AG04449 (cell line): ENCODE data around the gene PRKN.

Experiments
- CTCF ChIA-PET: fragments of 350-600 bp; formaldehyde crosslinking; extraction: SDS; loops from one replicate; lab custom pipeline; 2021; ENCODE audit warnings: antibody characterized with exemption; lab: Yijun Ruan, JAX
- POLR2A ChIA-PET: fragments of 400-600, 350-600 bp; formaldehyde crosslinking; extraction: SDS; loops from one replicate; lab custom pipeline; 2020; ENCODE audit warnings: antibody characterized with exemption, inconsistent platforms; lab: Yijun Ruan, JAX
- DNase-seq: peaks from one replicate; pipeline ENCODE4 v3.0.0-alpha.2; 2010; ENCODE audit warnings: low read depth, low spot score
- H3K4me3 ChIP-seq: 2 replicates; pipeline ENCODE4 v1.5.1; 2011; ENCODE audit warnings: low read depth, mild to moderate bottlenecking, control low read depth, low read length
- TF ChIP-seq, protein P1 (sequence below): IDR thresholded peaks from one replicate; pipeline ENCODE4 v1.5.1; 2011; ENCODE audit warnings: mild to moderate bottlenecking, moderate library complexity, low read length, control low read depth, inconsistent platforms; ENCODE audit not compliant: insufficient read depth; ENCODE audit errors: missing control alignments

Gene PRKN

DNA sequence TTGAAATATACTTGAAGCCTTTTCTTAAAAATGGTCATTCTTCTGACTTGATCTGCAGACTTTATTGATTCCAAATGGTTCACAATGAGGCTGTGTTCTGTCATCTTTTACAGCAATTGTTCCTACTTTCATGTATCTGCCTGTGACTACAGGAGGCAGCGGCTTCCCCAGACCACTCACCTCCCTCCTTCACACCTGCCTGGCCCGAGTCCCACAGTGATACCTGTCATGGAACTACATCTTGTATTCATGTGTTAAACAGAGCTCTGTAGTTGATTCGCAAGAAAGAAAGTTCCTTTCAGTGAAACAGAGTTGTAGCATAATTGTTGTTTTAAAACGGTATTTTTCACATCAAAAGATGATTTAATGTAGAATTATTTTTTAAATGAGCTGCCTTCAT, 780.2 kb downstream of the PRKN start:
- no peak overlapping the region for H3K4me3 ChIP-seq
- no peak for DNase-seq
- TF ChIP-seq, protein P1, sequence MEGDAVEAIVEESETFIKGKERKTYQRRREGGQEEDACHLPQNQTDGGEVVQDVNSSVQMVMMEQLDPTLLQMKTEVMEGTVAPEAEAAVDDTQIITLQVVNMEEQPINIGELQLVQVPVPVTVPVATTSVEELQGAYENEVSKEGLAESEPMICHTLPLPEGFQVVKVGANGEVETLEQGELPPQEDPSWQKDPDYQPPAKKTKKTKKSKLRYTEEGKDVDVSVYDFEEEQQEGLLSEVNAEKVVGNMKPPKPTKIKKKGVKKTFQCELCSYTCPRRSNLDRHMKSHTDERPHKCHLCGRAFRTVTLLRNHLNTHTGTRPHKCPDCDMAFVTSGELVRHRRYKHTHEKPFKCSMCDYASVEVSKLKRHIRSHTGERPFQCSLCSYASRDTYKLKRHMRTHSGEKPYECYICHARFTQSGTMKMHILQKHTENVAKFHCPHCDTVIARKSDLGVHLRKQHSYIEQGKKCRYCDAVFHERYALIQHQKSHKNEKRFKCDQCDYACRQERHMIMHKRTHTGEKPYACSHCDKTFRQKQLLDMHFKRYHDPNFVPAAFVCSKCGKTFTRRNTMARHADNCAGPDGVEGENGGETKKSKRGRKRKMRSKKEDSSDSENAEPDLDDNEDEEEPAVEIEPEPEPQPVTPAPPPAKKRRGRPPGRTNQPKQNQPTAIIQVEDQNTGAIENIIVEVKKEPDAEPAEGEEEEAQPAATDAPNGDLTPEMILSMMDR, result no peak
- ChIA-PET CTCF (no interaction called here), POLR2A (no interaction called here)

- CTCF ChIA-PET, result no interaction called here
- H3K4me3 ChIP-seq, result no peak overlapping the region
Measured at GRCh38 chr6:161946461-161946860, 781.1 kb downstream of the PRKN start.

DNA sequence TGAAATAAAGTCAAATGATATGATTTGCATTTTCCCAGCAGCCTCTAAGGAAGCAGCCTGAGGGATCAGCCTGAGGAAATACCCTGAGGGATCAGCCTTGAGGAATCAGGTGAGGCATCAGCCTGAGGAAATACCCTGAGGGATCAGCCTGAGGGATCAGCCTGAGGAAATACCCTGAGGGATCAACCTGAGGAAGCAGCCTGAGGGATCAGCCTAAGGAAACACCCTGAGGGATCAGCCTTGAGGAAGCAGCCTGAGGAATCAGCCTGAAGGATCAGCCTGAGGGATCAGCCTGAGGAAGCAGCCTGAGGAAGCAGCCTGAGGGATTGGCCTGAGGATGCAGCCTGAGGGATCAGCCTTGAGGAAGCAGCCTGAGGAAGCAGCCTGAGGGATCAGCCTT, 784.0 kb downstream of the PRKN start:
- POLR2A ChIA-PET, result no interaction called here
- DNase-seq, result no peak
- CTCF ChIA-PET, result no interaction called here
- no peak overlapping the region for H3K4me3 ChIP-seq
- TF ChIP-seq, protein P1, result no peak

More at GRCh38 chr6:161946461-161946860, 781.1 kb downstream of the PRKN start:
- TF ChIP-seq, protein P1, result no peak
- no peak for DNase-seq
- POLR2A ChIA-PET, result no interaction called here

DNA sequence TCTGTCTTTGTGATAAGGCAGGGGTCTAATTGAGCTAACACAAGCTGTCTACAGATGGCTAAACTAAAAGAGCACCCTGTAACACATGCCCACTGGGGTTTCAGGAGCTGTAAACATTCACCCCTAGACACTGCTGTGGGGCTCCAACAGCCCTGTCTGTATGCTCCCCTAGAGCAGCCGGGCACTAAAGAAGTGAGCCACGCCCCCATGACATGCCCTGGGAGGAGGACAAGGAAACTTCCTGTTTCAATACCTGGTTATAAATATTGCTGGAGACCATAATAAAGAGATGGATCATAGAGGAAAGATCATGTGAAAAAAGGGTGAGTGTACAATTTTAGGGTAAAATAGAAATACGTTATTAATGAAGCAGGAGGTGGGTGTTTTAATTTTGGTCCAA, 786.0 kb downstream of the PRKN start:
- H3K4me3 ChIP-seq, result no peak overlapping the region
- ChIA-PET CTCF (no interaction called here), POLR2A (no interaction called here)
- TF ChIP-seq, protein P1, result no peak
- no peak for DNase-seq

GRCh38 chr6:161940519-161940918, 787.0 kb downstream of the PRKN start:
- CTCF ChIA-PET, result no interaction called here
- POLR2A ChIA-PET, result no interaction called here
- DNase-seq, result no peak

DNA sequence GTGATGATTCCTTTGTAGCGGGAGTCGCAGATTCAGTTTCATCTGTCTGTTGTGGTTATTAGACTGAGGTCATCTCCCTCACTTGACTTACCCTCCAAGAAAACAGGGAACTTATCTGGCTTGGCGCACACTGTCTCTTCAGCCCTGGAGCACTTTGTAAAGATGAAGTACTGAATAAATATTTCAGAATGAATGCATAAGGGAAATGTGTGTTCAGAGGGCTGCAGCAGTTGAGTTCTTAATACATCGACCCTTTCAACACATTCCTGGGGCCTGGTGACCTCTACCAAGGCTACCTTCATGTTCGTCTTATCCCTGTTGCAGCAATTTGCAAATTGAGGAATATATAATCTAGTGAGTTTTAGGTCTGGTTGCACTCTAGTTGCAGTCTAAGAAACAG, 801.2 kb downstream of the PRKN start:
- no peak for DNase-seq
- TF ChIP-seq, protein P1, result no peak
- CTCF ChIA-PET, result no interaction called here
- H3K4me3 ChIP-seq, result no peak overlapping the region
- POLR2A ChIA-PET, result no interaction called here

More at GRCh38 chr6:161940519-161940918, 787.0 kb downstream of the PRKN start:
- TF ChIP-seq, protein P1, result no peak
- H3K4me3 ChIP-seq, result no peak overlapping the region
